ENCODE data around the gene AKNA. TPM values are rescaled to one million over a fixed set of nuclear protein-coding genes. Genes with fewer than 3 reads are reported as not detected.
A peak's percentile ranks its signal among the peaks of the same experiment; 100 is the strongest.

AKNA gene
- total and polyA plus RNA-seq, 2 of the 8 experiments (the other 6 are each of a cell fraction or from before 2014, with no cell fraction given) = 21.0 to 27.4 TPM

GRCh38 chr9:114397848-114398605, 10.2 kb upstream of the AKNA start:
- CTCF ChIA-PET (ENCODE audit: partially characterized antibody) = interaction anchor here (1.7 kb wide), 1 partner anchor 255 kb away, joined by 4 read pairs; no protein-coding TSS in a partner anchor
- Histone ChIP-seq H3K27me3 (replicated peaks in 1 of 4; ENCODE audit: control insufficient read depth in 3 of 4, extremely low read depth in 1 of 4, insufficient read depth in 3 of 4, low read length in 3 of 4) (no peaks in the 10 kb centered on the region), H4K91ac (replicated peaks; ENCODE audit: insufficient read length, low read length) (peak overlapping the region; percentile 83), H3K23me2 (ENCODE audit: low read depth, low read length) (peaks cover 6% of the 10 kb centered on the region; the same call in 1 of the 2 replicates), H3K4me2 (ENCODE audit: insufficient read depth in 1 of 2, low read depth in 2 of 2, low read length in 2 of 2) (peak overlapping the region; percentile 71 to 85), H3K27ac (ENCODE audit: low read depth, low read length) (peak overlapping the region; percentile 49; the same call in 1 of the 2 replicates), H3K79me2 (ENCODE audit: control insufficient read depth in 1 of 2, insufficient read depth in 2 of 2, low read length in 2 of 2) (0 out of 4 replicates have a peak, but pooled peaks cover 0 to 3% of the 10 kb centered on the region in 2 experiments), H2BK15ac (ENCODE audit: low read length) (no peak overlapping the region), H2AK5ac (ENCODE audit: low read depth, low read length) (no peak overlapping the region), H2AFZ (ENCODE audit: low read length) (no peak overlapping the region), H3K4ac (replicated peaks; ENCODE audit: insufficient read length, low read depth, low read length) (no peak overlapping the region), H3K9ac (replicated peaks in 1 of 4; ENCODE audit: extremely low read depth in 1 of 4, low read depth in 3 of 4, low read length in 3 of 4) (peak overlapping the region in 3 of 4 experiments; percentile 38 to 56 (median 43); a peak in 5 of 7 replicates), H3K56ac (replicated peaks; ENCODE audit: insufficient read length, low read depth, low read length) (no peak overlapping the region), H2BK12ac (ENCODE audit: low read depth, low read length) (peak overlapping the region; percentile 10; the same call in 1 of the 2 replicates), H3K14ac (ENCODE audit: insufficient read length) (no peak overlapping the region), H3K36me3 (ENCODE audit: control insufficient read depth in 2 of 4, insufficient read depth in 4 of 4, low read length in 3 of 4) (peaks cover 0 to 9% (median 0%) of the 10 kb centered on the region in 4 experiments; a peak in 2 of 8 replicates), H3K23ac (ENCODE audit: insufficient read length) (no peak overlapping the region), H4K20me1 (replicated peaks in 1 of 2; ENCODE audit: control insufficient read depth in 1 of 2, insufficient read depth in 2 of 2, low read length in 2 of 2) (peaks cover 0 to 1% of the 10 kb centered on the region in 2 experiments), H2BK20ac (ENCODE audit: low read length) (no peak overlapping the region), H3K4me3 (ENCODE audit: extremely low read depth in 1 of 4, insufficient read depth in 2 of 4, low read depth in 3 of 4, low read length in 4 of 4) (peak overlapping the region; percentile 55 to 82 (median 70)), H3K18ac (ENCODE audit: extremely low read depth, low read length) (peak overlapping the region; percentile 68; the same call in 1 of the 2 replicates), H3K9me3 (ENCODE audit: insufficient read depth in 2 of 2, low read depth in 1 of 2, low read length in 1 of 2) (no peaks in the 10 kb centered on the region), H3K4me1 (replicated peaks in 1 of 4; ENCODE audit: control insufficient read depth in 3 of 4, insufficient read depth in 4 of 4, low read length in 3 of 4) (peaks cover 6 to 17% (median 11%) of the 10 kb centered on the region in 4 experiments; a peak in 6 of 7 replicates), H4K5ac (ENCODE audit: insufficient read length, low read depth, low read length) (peak overlapping the region; percentile 62), H2BK120ac (replicated peaks; ENCODE audit: low read depth, low read length) (no peak overlapping the region), H3K79me1 (ENCODE audit: low read depth, low read length) (no peaks in the 10 kb centered on the region), H4K8ac (ENCODE audit: extremely low read depth, insufficient read depth, low read length) (peak overlapping the region; percentile 91; the same call in 1 of the 2 replicates), H2BK5ac (ENCODE audit: low read depth, low read length) (no peak overlapping the region; the same call in 1 of the 2 replicates)
- DNase-seq (ENCODE audit: low read depth in 1 of 2, low spot score in 2 of 2) (peak; percentile 77 to 98), FAIRE-seq (no peak)
- POLR2A ChIA-PET (ENCODE audit: partially characterized antibody) = interaction anchor here (0.7 to 5.5 kb wide), 14 partner anchors 8 to 988 kb away, joined by 3 to 38 read pairs (median 4); partner anchors contain the start of genes AKNA, C9orf43 and POLE3
- WGBS, 2 experiments (ENCODE audit: extremely low coverage in 1 of 2, insufficient coverage in 1 of 2, insufficient read length in 1 of 2, insufficient replicate concordance in 2 of 2, low coverage in 1 of 2, low lambda C conversion rate in 2 of 2, missing lambda C conversion rate in 1 of 2) = 1% methylated on average over 27 of the region's 66 CpGs; no CpG with 5 or more reads in 1 of the 2 experiments
- TF ChIP-seq CHD2 (IDR thresholded peaks at IDR 0.05; ENCODE audit: low read length) (no peak), KDM1A (IDR thresholded peaks at IDR 0.05; ENCODE audit: borderline replicate concordance, low read length) (peak; percentile 100), EGR1 (IDR thresholded peaks at IDR 0.05; ENCODE audit: borderline replicate concordance, low read depth, low read length) (0 out of 2 replicates have a peak, but pooled peaks have one; percentile 7), SAP30 (IDR thresholded peaks at IDR 0.05; ENCODE audit: insufficient read depth, insufficient replicate concordance, low read length) (no peak), E2F6 (IDR thresholded peaks at IDR 0.05) (peak; percentile 49; the same call in 1 of the 2 replicates), TEAD4 (IDR thresholded peaks at IDR 0.05; ENCODE audit: low read depth, low read length) (no peak), SP1 (IDR thresholded peaks at IDR 0.05; ENCODE audit: low read depth, low read length) (no peak), JUN (IDR thresholded peaks at IDR 0.05; ENCODE audit: low read depth, low read length) (no peak)
